Kidney epithelial cell (primary cell): ENCODE data around the gene KRT75. TPM values are rescaled to one million over a fixed set of nuclear protein-coding genes. Genes with fewer than 3 reads are reported as not detected.

ENCODE experiments used
- DNase-seq: peaks from one replicate; pipeline ENCODE4 v3.0.0-alpha.2; 2010; ENCODE audit warnings: low read depth
- H3K27me3 ChIP-seq: 2 replicates; pipeline ENCODE4 v1.6.0; 2011; ENCODE audit warnings: low read length; ENCODE audit not compliant: control insufficient read depth, insufficient read depth
- H3K36me3 ChIP-seq: 2 replicates; pipeline ENCODE4 v1.5.1; 2011; ENCODE audit warnings: low read length; ENCODE audit not compliant: control insufficient read depth, insufficient read depth
- H3K4me3 ChIP-seq: 2 replicates; pipeline ENCODE4 v1.5.1; 2011; ENCODE audit warnings: low read depth, mild to moderate bottlenecking, control low read depth, low read length
- total RNA-seq: library from RNA; depleted of rRNA; stranded (reverse); fragments of >200 nt; gene quantifications from 2 replicates; pipeline ENCODE4 v1.2.3, GENCODE V29; 2015
- TF ChIP-seq, protein P1 (sequence below): IDR thresholded peaks from 2 replicates; pipeline ENCODE4 v1.5.1; 2011; ENCODE audit warnings: mild to moderate bottlenecking, moderate library complexity, low read length, control low read depth, inconsistent platforms; ENCODE audit not compliant: insufficient read depth, poor library complexity, severe bottlenecking

KRT75 gene
- total RNA-seq, 1 donor from 2014 or later, result not detected

DNA sequence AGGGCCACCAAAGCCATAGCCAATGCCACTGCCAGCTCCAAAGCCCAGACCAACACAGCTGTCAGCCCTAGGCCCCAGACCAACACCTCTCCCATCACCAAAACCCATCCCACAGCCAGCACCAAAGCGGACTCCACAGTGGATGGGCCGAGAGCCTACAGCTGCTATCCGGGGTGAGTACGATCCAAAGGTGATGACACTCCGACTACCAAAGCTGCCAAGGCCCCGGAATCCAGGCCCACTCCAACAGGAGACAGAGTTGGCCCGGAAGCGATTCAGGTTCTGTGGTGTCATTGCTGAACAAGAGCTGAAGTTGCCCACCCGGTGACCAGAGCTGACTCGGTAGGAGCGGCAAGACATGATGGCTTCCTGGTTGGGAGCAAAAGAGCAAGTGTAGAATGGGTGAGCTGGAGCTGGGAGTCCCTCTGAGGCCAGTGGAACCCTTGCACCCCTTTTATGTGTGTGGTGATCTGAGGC is 48.9 kb downstream of the KRT75 start, which contains the start of gene KRT84:
TSS of gene KRT84 (minus strand) at position 427 of the 477 bp plus-strand sequence. CDS start at position 360, 67 bp downstream.
- TF ChIP-seq, protein P1, sequence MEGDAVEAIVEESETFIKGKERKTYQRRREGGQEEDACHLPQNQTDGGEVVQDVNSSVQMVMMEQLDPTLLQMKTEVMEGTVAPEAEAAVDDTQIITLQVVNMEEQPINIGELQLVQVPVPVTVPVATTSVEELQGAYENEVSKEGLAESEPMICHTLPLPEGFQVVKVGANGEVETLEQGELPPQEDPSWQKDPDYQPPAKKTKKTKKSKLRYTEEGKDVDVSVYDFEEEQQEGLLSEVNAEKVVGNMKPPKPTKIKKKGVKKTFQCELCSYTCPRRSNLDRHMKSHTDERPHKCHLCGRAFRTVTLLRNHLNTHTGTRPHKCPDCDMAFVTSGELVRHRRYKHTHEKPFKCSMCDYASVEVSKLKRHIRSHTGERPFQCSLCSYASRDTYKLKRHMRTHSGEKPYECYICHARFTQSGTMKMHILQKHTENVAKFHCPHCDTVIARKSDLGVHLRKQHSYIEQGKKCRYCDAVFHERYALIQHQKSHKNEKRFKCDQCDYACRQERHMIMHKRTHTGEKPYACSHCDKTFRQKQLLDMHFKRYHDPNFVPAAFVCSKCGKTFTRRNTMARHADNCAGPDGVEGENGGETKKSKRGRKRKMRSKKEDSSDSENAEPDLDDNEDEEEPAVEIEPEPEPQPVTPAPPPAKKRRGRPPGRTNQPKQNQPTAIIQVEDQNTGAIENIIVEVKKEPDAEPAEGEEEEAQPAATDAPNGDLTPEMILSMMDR, result no peak
- Histone ChIP-seq H3K36me3 (no peaks in the 10 kb centered on the region), H3K4me3 (no peak within 1 kb of the TSS), H3K27me3 (peaks cover 11% of the 10 kb centered on the region)
- DNase-seq, result no peak

DNA sequence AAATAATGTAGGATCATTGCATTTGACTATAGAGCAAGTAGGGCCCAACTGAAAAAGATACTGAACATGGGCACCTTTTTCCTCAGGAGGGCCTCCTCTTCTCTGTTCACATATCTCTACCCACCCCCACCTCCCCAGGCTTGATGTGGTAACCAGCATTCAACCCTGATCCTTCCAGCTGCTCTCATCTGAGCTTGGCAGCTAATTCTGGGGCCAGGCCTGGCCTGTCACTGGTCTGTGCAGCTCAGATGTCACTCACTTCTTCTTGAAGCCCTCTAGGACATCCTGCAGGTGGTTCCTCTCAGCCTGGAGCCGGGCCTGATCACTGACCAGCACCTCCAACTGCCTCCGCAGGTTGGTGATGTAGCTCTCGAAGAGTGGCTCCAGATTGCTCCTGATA is 50.8 kb downstream of the KRT75 start:
- no peaks in the 10 kb centered on the region for H3K36me3 ChIP-seq
- no peak for DNase-seq
- H3K27me3 ChIP-seq, result peaks cover 4% of the 10 kb centered on the region
- TF ChIP-seq, protein P1, result no peak
- H3K4me3 ChIP-seq, result no peak overlapping the region

DNA sequence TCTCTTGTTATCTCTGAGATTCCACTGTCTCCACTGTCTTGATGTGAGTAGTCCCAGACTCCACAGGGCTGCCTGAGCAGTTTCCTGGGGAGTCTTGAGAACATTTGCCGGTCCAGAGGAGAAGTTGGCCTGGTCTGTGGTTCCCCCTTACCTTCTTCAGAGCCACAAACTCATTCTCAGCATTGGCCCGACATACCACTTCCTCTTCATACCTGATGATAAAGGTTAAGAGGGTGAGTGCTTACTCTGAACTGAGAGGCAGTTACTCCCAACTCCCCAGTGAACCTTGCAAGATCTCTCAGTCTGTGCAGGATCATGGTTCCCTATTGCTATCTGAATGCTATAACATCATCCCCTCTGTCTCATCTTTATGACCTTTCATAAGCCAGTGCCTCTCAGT is 51.3 kb downstream of the KRT75 start:
- no peak for DNase-seq
- TF ChIP-seq, protein P1, result no peak
- no peaks in the 10 kb centered on the region for H3K36me3 ChIP-seq
- no peak overlapping the region for H3K4me3 ChIP-seq
- H3K27me3 ChIP-seq, result peaks cover under 1% of the 10 kb centered on the region

DNA sequence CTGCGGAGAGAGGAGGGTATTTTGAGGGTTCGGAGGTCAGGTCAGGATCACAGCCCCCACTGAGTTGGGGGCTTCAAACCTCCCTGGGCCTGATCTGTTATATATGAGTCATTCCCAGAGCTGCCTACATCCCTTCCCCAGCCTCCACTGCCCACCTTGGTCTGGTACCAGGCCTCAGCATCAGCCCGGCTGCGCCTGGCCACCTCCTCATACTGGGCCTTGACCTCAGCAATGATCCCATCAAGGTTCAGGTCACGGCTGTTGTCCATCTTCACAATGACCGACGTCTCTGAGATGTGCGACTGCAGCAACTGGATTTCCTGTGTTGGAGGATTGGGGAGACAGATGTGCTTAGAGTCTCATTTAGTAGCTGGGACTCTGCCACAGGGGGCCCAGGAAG is 53.0 kb downstream of the KRT75 start:
- TF ChIP-seq, protein P1, result no peak
- no peak overlapping the region for H3K4me3 ChIP-seq
- H3K36me3 ChIP-seq, result no peaks in the 10 kb centered on the region
- no peak for DNase-seq
- H3K27me3 ChIP-seq, result peaks cover 2% of the 10 kb centered on the region

DNA sequence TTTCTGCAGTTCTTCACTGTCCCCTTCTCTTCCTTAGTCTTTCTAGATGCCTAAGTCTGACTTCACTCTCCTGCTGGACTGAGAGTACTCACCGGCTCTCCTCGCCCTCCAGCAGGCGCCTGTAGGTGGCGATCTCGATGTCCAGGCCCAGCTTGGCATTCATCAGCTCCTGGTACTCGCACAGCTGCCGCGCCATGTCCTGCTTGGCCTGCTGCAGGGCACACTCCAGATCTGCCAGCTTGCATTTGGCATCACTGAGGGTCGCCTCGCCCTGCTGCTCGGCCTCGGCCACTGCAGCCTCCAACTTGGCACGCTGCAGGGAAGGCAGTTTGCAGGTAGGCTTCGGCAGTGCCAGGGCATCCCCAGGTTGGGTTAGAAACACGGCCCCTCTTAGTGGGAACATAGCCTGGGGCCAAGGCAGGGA is 53.9 kb downstream of the KRT75 start:
- DNase-seq, result no peak
- TF ChIP-seq, protein P1, result peak; percentile 59
- H3K4me3 ChIP-seq, result no peak overlapping the region

DNA sequence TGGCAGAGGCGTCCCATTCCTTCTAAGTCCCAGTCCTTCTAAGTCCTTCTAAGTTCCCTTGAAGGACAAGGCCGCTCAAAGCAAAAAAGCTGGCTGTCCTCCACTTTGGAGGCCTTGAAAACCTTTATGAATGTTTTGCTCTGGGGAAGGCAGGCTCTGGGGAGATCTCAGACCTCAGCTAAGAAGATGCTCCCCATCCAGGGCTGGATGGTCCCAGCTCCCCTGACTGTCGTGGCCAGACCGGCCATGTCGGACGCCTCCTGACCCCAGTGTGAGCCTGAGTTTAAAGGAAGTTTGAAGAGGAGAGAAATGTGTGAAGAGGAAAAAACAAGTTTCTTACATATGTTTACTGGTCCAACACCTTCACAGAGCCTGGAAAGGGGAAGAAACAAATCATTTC is 54.6 kb downstream of the KRT75 start:
- Histone ChIP-seq H3K27me3 (peaks cover 2% of the 10 kb centered on the region), H3K4me3 (no peak overlapping the region), H3K36me3 (no peaks in the 10 kb centered on the region)
- TF ChIP-seq, protein P1, result no peak
- no peak for DNase-seq

More for the DNA sequence above, 53.9 kb downstream of the KRT75 start:
- Histone ChIP-seq H3K36me3 (no peaks in the 10 kb centered on the region), H3K27me3 (peaks cover 2% of the 10 kb centered on the region)
